ENCODE data around the gene PCSK5.

- TF ChIP-seq EZH2phosphoT487 (IDR thresholded peaks at IDR 0.05; ENCODE audit: borderline replicate concordance, low read depth, low read length): no peak
- TF ChIP-seq CTCF (conservative IDR thresholded peaks at IDR 0.05; ENCODE audit: low read length): no peak
Observed at GRCh38 chr9:76090909-76091308, 200.4 kb downstream of the PCSK5 start.

All from OCI-LY7 (cell line).